Measurements from ENCODE around the gene SH3PXD2A.

Gene SH3PXD2A

DNA sequence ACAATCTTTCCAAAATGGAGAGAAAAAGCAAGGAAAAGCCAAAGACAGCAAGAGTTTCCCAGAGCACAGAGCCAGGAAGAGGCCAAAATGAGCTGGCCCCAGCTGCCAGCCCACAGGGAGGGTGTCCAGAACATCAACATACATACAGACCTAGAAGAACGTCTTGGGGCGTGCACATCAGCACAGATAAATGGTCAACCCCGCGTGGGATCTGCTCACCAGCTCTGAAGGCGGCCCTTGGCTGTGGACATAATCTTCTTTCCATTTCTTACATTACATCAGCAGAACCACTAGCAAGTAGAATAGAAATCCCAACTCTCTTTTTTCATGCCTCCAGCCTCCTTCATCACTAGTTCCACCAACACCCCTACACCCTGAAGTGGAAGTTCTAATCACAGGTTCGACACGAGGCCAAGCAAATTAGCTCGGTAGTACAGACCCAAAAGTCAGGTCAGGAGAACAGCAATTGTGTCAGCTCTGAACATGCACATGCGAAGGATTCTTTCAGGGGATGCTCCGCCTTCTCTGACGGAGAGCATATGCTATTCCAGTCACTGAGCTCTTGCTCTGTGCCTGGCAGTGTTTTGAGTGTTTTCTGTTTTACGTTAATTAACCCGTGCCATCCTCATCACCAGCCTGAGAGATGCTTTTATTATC, 16.4 kb downstream of the SH3PXD2A start:
- H3K9me3 ChIP-seq, result no peaks in the 10 kb centered on the region
- H3K27me3 ChIP-seq, result no peaks in the 10 kb centered on the region
- no peaks in the 10 kb centered on the region for H3K36me3 ChIP-seq
- DNase-seq, result no peak
- no peaks in the 10 kb centered on the region for H3K4me1 ChIP-seq
- no peak overlapping the region for H3K4me3 ChIP-seq (ENCODE audit: low read depth, low read length)
- no peak for TF ChIP-seq CTCF (IDR thresholded peaks at IDR 0.05; ENCODE audit: low read depth, low read length)

GRCh38 chr10:103838070-103838395, 17.3 kb downstream of the SH3PXD2A start:
- Histone ChIP-seq H3K9me3 (no peaks in the 10 kb centered on the region), H3K27me3 (no peaks in the 10 kb centered on the region), H3K36me3 (no peaks in the 10 kb centered on the region), H3K4me1 (no peaks in the 10 kb centered on the region), H3K4me3 (ENCODE audit: low read depth, low read length) (no peak overlapping the region)
- no peak for TF ChIP-seq CTCF (IDR thresholded peaks at IDR 0.05; ENCODE audit: low read depth, low read length)
- DNase-seq, result no peak

GRCh38 chr10:103837370-103838069, 17.9 kb downstream of the SH3PXD2A start:
- Histone ChIP-seq H3K4me3 (ENCODE audit: low read depth, low read length) (no peak overlapping the region), H3K9me3 (no peaks in the 10 kb centered on the region), H3K36me3 (no peaks in the 10 kb centered on the region), H3K4me1 (no peaks in the 10 kb centered on the region), H3K27me3 (no peaks in the 10 kb centered on the region)
- no peak for TF ChIP-seq CTCF (IDR thresholded peaks at IDR 0.05; ENCODE audit: low read depth, low read length)
- no peak for DNase-seq

DNA sequence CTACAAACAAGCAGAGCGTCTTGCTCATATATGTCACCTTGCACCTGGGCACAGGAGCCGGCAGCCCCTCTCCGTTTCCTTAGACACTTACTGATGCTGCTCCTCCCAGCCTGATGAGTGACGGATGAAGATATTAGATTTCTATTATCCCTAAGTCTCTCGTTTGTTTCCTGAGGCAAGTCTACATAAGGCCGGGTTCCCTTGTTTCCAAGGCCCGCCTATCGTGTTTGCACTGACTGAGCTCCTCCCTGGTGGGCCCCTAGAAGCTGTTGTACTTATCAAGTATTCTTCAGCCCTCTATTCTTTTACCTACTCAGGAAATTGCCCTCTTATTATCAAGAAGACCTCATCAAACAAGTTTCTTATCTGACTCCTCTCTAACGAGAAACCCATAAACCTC, 18.5 kb downstream of the SH3PXD2A start:
- H3K9me3 ChIP-seq, result no peaks in the 10 kb centered on the region
- H3K36me3 ChIP-seq, result no peaks in the 10 kb centered on the region
- H3K4me1 ChIP-seq, result no peaks in the 10 kb centered on the region
- DNase-seq, result no peak
- TF ChIP-seq CTCF (IDR thresholded peaks at IDR 0.05; ENCODE audit: low read depth, low read length), result no peak
- no peak overlapping the region for H3K4me3 ChIP-seq (ENCODE audit: low read depth, low read length)
- H3K27me3 ChIP-seq, result no peaks in the 10 kb centered on the region

DNA sequence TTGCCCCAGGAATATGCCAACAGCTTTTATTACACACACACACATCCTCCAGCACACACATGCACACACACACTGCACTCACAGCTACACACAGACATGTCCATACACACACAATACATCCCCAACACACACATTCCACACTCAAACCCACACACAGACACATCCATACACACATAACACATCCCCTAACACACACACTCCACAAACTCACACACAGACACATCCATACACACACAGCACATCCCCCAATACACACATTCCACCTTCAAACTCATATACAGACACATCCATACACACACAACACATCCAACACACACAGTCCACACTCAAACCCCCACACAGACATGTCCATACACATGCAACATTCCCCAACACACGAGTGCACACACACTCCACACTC, 19.1 kb downstream of the SH3PXD2A start:
- DNase-seq, result no peak
- Histone ChIP-seq H3K9me3 (no peaks in the 10 kb centered on the region), H3K4me3 (ENCODE audit: low read depth, low read length) (no peak overlapping the region), H3K36me3 (no peaks in the 10 kb centered on the region), H3K27me3 (no peaks in the 10 kb centered on the region), H3K4me1 (no peaks in the 10 kb centered on the region)
- TF ChIP-seq CTCF (IDR thresholded peaks at IDR 0.05; ENCODE audit: low read depth, low read length), result no peak
